ENCODE data around the gene CCM2. TPM values are rescaled to one million over a fixed set of nuclear protein-coding genes. Genes with fewer than 3 reads are reported as not detected.

CCM2 gene
- polyA plus RNA-seq, 2 of the 4 experiments (the other 2 are of a cell fraction): 18.9 to 34.6 TPM

- no peak for ATAC-seq
- no peaks in the 10 kb centered on the region for H3K9me3 ChIP-seq
- CTCF ChIA-PET: interaction anchor here (1.0 to 1.6 kb wide), 4 partner anchors 10 to 147 kb away, joined by 3 to 6 read pairs (median 4); no protein-coding TSS in a partner anchor
- H3K4me1 ChIP-seq: peaks cover 27% of the 10 kb centered on the region
- WGBS (ENCODE audit: missing lambda C conversion rate): 88% methylated on average over 4 of the region's 4 CpGs
- H3K4me2 ChIP-seq: no peak overlapping the region
- FAIRE-seq: no peak
- H3K27ac ChIP-seq: no peak overlapping the region
- no peak for DNase-seq (ENCODE audit: low read depth in 1 of 2, low spot score in 1 of 2)
- H3K4me3 ChIP-seq: no peak overlapping the region
- TF ChIP-seq NPAS2 (CRISPR knock-in tag; IDR thresholded peaks at IDR 0.05; ENCODE audit: borderline replicate concordance): no peak
- no peak for TF ChIP-seq FOSB (CRISPR knock-in tag; IDR thresholded peaks at IDR 0.05)
- TF ChIP-seq RFX5 (IDR thresholded peaks at IDR 0.05): no peak
- no peak for TF ChIP-seq POLR2A (IDR thresholded peaks at IDR 0.05; ENCODE audit: low read length)
- no peak for TF ChIP-seq CBX2 (IDR thresholded peaks at IDR 0.05; ENCODE audit: borderline replicate concordance, low read depth)
- no peak for TF ChIP-seq HOXB13 (CRISPR knock-in tag; IDR thresholded peaks at IDR 0.05; ENCODE audit: low read depth)
- no peak for TF ChIP-seq ZC3H11A (IDR thresholded peaks at IDR 0.05)
- no peak for TF ChIP-seq HOXA7 (CRISPR knock-in tag; IDR thresholded peaks at IDR 0.05)
- no peak for TF ChIP-seq CEBPB (IDR thresholded peaks at IDR 0.05)
- no peak for TF ChIP-seq PHF8 (IDR thresholded peaks at IDR 0.05; ENCODE audit: borderline replicate concordance, low read depth)
- TF ChIP-seq EHF (CRISPR knock-in tag; IDR thresholded peaks at IDR 0.05): no peak
- TF ChIP-seq MAFK (IDR thresholded peaks at IDR 0.05; ENCODE audit: partially characterized antibody): no peak
- TF ChIP-seq POLR2AphosphoS2 (conservative IDR thresholded peaks at IDR 0.05; ENCODE audit: low read length): no peak
- no peak for TF ChIP-seq ZNF302 (CRISPR knock-in tag; IDR thresholded peaks at IDR 0.05)
- TF ChIP-seq ZFP36 (IDR thresholded peaks at IDR 0.05; ENCODE audit: borderline replicate concordance, partially characterized antibody): no peak
- no peak for TF ChIP-seq RNF2 (IDR thresholded peaks at IDR 0.05; ENCODE audit: borderline replicate concordance, low read depth)
- no peak for TF ChIP-seq MYC (IDR thresholded peaks at IDR 0.05; ENCODE audit: borderline replicate concordance, low read length)
- TF ChIP-seq ELK1 (IDR thresholded peaks at IDR 0.05; ENCODE audit: low read depth, low read length): no peak
- no peak for TF ChIP-seq USF2 (IDR thresholded peaks at IDR 0.05)
- POLR2A ChIA-PET: interaction anchor here (2.2 kb wide), 1 partner anchor 11 kb away, joined by 8 read pairs; the partner anchor contains the start of gene CCM2
Observed at GRCh38 chr7:44988701-44989100, 11.3 kb upstream of the CCM2 start.

GRCh38 chr7:44989132-44989531 is 10.9 kb upstream of the CCM2 start:
- TF ChIP-seq NPAS2 (CRISPR knock-in tag; IDR thresholded peaks at IDR 0.05; ENCODE audit: borderline replicate concordance): no peak
- no peak for TF ChIP-seq KDM1A (IDR thresholded peaks at IDR 0.05; ENCODE audit: low read depth)
- no peak for TF ChIP-seq HDAC2 (IDR thresholded peaks at IDR 0.05)
- ChIA-PET CTCF (interaction anchor here (0.5 to 1.6 kb wide), 4 partner anchors 10 to 147 kb away, joined by 3 to 6 read pairs (median 4); no protein-coding TSS in a partner anchor), POLR2A (interaction anchor here (0.8 to 2.2 kb wide), 2 partner anchors 10 to 105 kb away, joined by 3 to 8 read pairs; partner anchors contain the start of gene CCM2)
- Histone ChIP-seq H3K4me1 (peaks cover 23% of the 10 kb centered on the region), H3K27ac (no peak overlapping the region), H3K9me3 (no peaks in the 10 kb centered on the region), H3K4me2 (no peak overlapping the region), H3K4me3 (no peak overlapping the region)
- DNase-seq (ENCODE audit: low read depth in 1 of 2, low spot score in 1 of 2): no peak
- WGBS (ENCODE audit: missing lambda C conversion rate): 91% methylated on average over 3 of the region's 3 CpGs
- no peak for FAIRE-seq
- ATAC-seq: no peak

Measured in A549 (cell line).